ENCODE data around the gene UBAC2. TPM values are rescaled to one million over a fixed set of nuclear protein-coding genes. Genes with fewer than 3 reads are reported as not detected.

The UBAC2 gene
- total RNA-seq, 1 donor from 2014 or later, result 57.7 TPM

- DNase-seq (ENCODE audit: extremely low spot score in 2 of 2), result no peak
- peaks cover 0 to 9% of the 10 kb centered on the region in 2 donors for H3K36me3 ChIP-seq
Observed at GRCh38 chr13:99254830-99255229, 54.2 kb downstream of the UBAC2 start.

GRCh38 chr13:99255271-99255670 is 54.6 kb downstream of the UBAC2 start:
- H3K27me3 ChIP-seq, result no peaks in the 10 kb centered on the region
- no peaks in the 10 kb centered on the region for H3K9me3 ChIP-seq
- no peak for DNase-seq (ENCODE audit: extremely low spot score in 2 of 2)
- peaks cover 0 to 9% of the 10 kb centered on the region in 2 donors for H3K36me3 ChIP-seq
- TF ChIP-seq CTCF (IDR thresholded peaks at IDR 0.05), result no peak
- no peak overlapping the region for H3K4me3 ChIP-seq
- intact Hi-C loops (cut with DNase I), result no loop called here
- H3K4me1 ChIP-seq, result no peaks in the 10 kb centered on the region
- H3K27ac ChIP-seq, result no peak overlapping the region

More at GRCh38 chr13:99254830-99255229, 54.2 kb downstream of the UBAC2 start:
- Histone ChIP-seq H3K4me1 (no peaks in the 10 kb centered on the region), H3K9me3 (no peaks in the 10 kb centered on the region), H3K4me3 (no peak overlapping the region), H3K27me3 (no peaks in the 10 kb centered on the region), H3K27ac (no peak overlapping the region)
- TF ChIP-seq CTCF (IDR thresholded peaks at IDR 0.05), result no peak
- no peak for TF ChIP-seq POLR2A (IDR thresholded peaks at IDR 0.05)
- no peak for TF ChIP-seq POLR2AphosphoS5 (IDR thresholded peaks at IDR 0.05; ENCODE audit: insufficient read depth in 1 of 2, low read depth in 1 of 2)
- intact Hi-C loops (cut with DNase I), result no loop called here

GRCh38 chr13:99256283-99256682 is 55.6 kb downstream of the UBAC2 start:
- Histone ChIP-seq H3K36me3 (peaks cover 0 to 9% of the 10 kb centered on the region in 2 donors), H3K4me1 (no peaks in the 10 kb centered on the region), H3K4me3 (no peak overlapping the region), H3K9me3 (no peaks in the 10 kb centered on the region), H3K27me3 (no peaks in the 10 kb centered on the region), H3K27ac (no peak overlapping the region)
- intact Hi-C loops (cut with DNase I), result no loop called here
- no peak for DNase-seq (ENCODE audit: extremely low spot score in 2 of 2)
- TF ChIP-seq POLR2AphosphoS5 (IDR thresholded peaks at IDR 0.05; ENCODE audit: insufficient read depth in 1 of 2, low read depth in 1 of 2) (no peak), POLR2A (IDR thresholded peaks at IDR 0.05) (no peak), CTCF (IDR thresholded peaks at IDR 0.05) (no peak)

GRCh38 chr13:99256709-99257108 is 56.1 kb downstream of the UBAC2 start:
- Histone ChIP-seq H3K4me3 (no peak overlapping the region), H3K9me3 (no peaks in the 10 kb centered on the region), H3K36me3 (peaks cover 0 to 9% of the 10 kb centered on the region in 2 donors), H3K27me3 (no peaks in the 10 kb centered on the region), H3K4me1 (no peaks in the 10 kb centered on the region), H3K27ac (no peak overlapping the region)
- DNase-seq (ENCODE audit: extremely low spot score in 2 of 2), result no peak
- intact Hi-C loops (cut with DNase I), result no loop called here
- TF ChIP-seq POLR2A (IDR thresholded peaks at IDR 0.05) (no peak), CTCF (IDR thresholded peaks at IDR 0.05) (no peak), POLR2AphosphoS5 (IDR thresholded peaks at IDR 0.05; ENCODE audit: insufficient read depth in 1 of 2, low read depth in 1 of 2) (no peak)

- no peaks in the 10 kb centered on the region for H3K27me3 ChIP-seq
Observed at GRCh38 chr13:99257291-99257690, 56.6 kb downstream of the UBAC2 start.

More at GRCh38 chr13:99257291-99257690, 56.6 kb downstream of the UBAC2 start:
- H3K36me3 ChIP-seq, result peaks cover 0 to 9% of the 10 kb centered on the region in 2 donors
- no peak overlapping the region for H3K27ac ChIP-seq
- intact Hi-C loops (cut with DNase I), result no loop called here
- TF ChIP-seq POLR2AphosphoS5 (IDR thresholded peaks at IDR 0.05; ENCODE audit: insufficient read depth in 1 of 2, low read depth in 1 of 2), result no peak
- TF ChIP-seq CTCF (IDR thresholded peaks at IDR 0.05), result no peak
- no peak for TF ChIP-seq POLR2A (IDR thresholded peaks at IDR 0.05)
- H3K4me3 ChIP-seq, result no peak overlapping the region
- DNase-seq (ENCODE audit: extremely low spot score in 2 of 2), result no peak
- no peaks in the 10 kb centered on the region for H3K9me3 ChIP-seq
- H3K4me1 ChIP-seq, result no peaks in the 10 kb centered on the region
